GM12892 (cell line): ENCODE measurements around the gene ANKH.

ENCODE experiments used
- DNase-seq: peaks from one replicate; pipeline ENCODE4 v3.0.0; 2011; ENCODE audit not compliant: insufficient read length
- FAIRE-seq: peaks from 2 replicates; lab custom pipeline; 2011; peaks lifted over from hg19 to GRCh38; lab: Jason Lieb, UNC
- POLR2A ChIP-seq: IDR thresholded peaks from 2 replicates; pipeline ENCODE4 v1.6.1; 2011; ENCODE audit warnings: low read depth, low read length, control low read depth
- POLR2AphosphoS5 ChIP-seq: IDR thresholded peaks from 2 replicates; pipeline ENCODE4 v1.6.1; 2011; ENCODE audit warnings: low read depth, low read length, control low read depth
- TAF1 ChIP-seq: IDR thresholded peaks from 2 replicates; pipeline ENCODE4 v1.6.1; 2011; ENCODE audit warnings: low read depth, mild to moderate bottlenecking, control low read depth, low read length, borderline replicate concordance

ANKH gene

GRCh38 chr5:14760548-14761002 is 111.0 kb downstream of the ANKH start:
- TF ChIP-seq POLR2A (no peak), TAF1 (no peak), POLR2AphosphoS5 (no peak)
- FAIRE-seq (no peak), DNase-seq (no peak)

- TF ChIP-seq POLR2AphosphoS5 (no peak), TAF1 (no peak), POLR2A (no peak)
- DNase-seq = no peak
- FAIRE-seq = no peak
Measured at GRCh38 chr5:14759744-14760547, 111.6 kb downstream of the ANKH start.

- DNase-seq (no peak), FAIRE-seq (no peak)
- no peak for TF ChIP-seq TAF1
- no peak for TF ChIP-seq POLR2AphosphoS5
- no peak for TF ChIP-seq POLR2A
Measured at GRCh38 chr5:14757850-14758249, 113.7 kb downstream of the ANKH start.

DNA sequence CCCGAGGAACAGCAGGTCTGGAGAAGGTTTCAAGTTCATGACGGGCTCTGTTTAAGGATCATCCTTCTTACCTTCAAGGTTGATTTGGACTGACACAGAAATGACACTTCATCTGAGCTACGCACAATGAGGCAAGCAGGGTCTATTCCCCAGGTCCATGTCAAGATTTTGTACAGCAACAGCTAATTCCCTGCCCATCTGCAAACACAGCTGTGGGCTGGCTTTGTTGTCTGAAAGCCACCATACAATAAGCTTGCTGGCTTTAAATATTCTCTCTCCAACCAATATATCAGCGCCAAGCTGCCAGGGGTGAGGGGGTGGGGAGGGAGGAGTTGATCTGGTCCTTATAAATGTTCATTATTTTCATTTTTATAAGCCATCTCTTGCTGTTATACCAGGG is 115.1 kb downstream of the ANKH start:
- no peak for DNase-seq
- TF ChIP-seq POLR2A (no peak), TAF1 (no peak), POLR2AphosphoS5 (no peak)
- no peak for FAIRE-seq

- DNase-seq = no peak
- TF ChIP-seq POLR2AphosphoS5 = no peak
- no peak for TF ChIP-seq POLR2A
- no peak for TF ChIP-seq TAF1
- FAIRE-seq = no peak
Measured at GRCh38 chr5:14753947-14754346, 117.6 kb downstream of the ANKH start.

DNA sequence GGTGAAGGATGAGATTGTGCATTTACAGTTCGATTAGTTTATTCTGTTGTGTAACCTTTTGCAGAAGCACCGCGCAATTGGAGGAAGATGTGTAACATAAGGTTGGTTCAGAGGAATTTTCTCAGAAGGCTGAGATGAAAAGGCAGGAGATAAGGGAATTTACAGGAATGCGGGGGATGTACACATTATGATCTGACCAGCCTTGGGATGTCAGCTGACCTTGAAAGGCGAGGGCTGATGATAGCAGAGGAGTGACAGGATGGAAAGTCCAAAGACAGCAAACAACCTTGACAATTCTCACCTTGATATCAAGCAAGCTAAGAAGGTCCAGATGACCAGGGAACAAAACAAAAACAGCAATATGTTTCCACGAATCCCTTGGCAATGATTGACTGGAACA is 118.3 kb downstream of the ANKH start:
- TF ChIP-seq POLR2A (no peak), POLR2AphosphoS5 (no peak), TAF1 (no peak)
- DNase-seq = no peak
- no peak for FAIRE-seq

- DNase-seq = no peak
- TF ChIP-seq POLR2AphosphoS5 = no peak
- TF ChIP-seq POLR2A = no peak
- TF ChIP-seq TAF1 = no peak
- no peak for FAIRE-seq
Measured at GRCh38 chr5:14752497-14753071, 119.0 kb downstream of the ANKH start.

DNA sequence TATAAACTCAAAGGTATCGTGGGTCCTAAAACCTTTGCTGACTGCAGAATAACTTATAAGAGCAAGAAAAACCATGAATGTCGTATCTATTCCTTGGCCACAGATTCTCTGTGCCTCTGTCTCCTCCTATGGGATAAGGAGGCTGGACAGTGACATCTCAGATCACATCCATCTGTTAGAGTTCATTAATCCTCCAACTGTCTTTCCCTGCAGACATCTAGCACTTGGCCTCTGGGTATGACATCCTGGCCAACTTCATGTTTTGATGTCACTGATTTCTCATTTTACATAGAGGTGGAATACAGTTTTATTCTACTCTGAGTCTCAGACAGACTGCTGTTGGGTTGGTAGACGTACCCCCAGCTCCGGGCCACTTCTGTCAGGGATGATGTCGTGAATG is 120.9 kb downstream of the ANKH start:
- FAIRE-seq (no peak), DNase-seq (no peak)
- TF ChIP-seq POLR2AphosphoS5 (no peak), TAF1 (no peak), POLR2A (no peak)

DNA sequence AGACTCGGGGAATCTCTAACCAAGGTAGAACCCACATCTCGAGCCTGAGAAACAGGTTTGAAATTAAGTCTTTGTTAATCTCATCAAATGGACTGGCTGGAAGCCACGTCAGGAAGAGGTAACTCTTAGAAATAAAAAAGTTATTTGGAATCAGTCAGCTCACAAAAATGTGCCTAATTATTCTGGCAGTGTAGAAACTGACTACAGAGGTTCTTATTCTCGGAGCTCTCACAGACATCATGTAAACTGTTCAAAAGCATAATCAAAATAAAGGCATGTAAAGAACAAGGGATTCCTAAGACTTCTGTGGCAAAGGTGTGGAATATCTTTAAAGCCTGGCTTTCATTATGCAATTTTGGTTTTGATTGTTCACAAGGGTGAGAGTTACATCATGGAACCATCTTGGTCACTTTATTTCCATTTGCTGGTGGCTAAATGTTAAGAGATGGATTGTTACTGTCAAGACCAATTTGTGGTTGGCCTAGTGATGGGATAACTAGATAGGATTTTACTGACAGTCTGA is 121.9 kb downstream of the ANKH start:
- FAIRE-seq (no peak), DNase-seq (no peak)
- TF ChIP-seq TAF1 (no peak), POLR2A (no peak), POLR2AphosphoS5 (no peak)

GRCh38 chr5:14748180-14748900 is 123.2 kb downstream of the ANKH start:
- FAIRE-seq = no peak
- no peak for TF ChIP-seq TAF1
- no peak for DNase-seq

DNA sequence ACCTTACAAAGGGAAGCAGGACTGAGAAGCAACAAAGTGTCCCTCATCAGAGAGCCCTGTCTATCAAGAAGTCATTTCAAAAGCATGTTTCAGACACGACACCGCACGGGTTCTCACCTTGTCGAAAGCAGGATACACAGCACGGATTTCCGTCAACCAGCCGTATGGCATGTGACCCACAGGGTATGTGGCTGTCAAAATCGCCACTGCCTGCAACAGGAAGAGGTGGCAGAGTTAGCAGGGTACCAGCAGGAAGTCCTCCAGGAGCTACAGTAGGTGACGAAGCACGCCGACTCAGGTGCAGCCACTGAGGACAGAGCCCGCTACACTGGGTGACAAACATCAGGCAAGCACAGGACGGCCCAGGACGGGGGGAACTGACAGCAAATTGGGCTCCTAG is 125.8 kb downstream of the ANKH start:
- no peak for TF ChIP-seq POLR2A
- no peak for TF ChIP-seq POLR2AphosphoS5
- TF ChIP-seq TAF1 = no peak
- DNase-seq = no peak
- no peak for FAIRE-seq

DNA sequence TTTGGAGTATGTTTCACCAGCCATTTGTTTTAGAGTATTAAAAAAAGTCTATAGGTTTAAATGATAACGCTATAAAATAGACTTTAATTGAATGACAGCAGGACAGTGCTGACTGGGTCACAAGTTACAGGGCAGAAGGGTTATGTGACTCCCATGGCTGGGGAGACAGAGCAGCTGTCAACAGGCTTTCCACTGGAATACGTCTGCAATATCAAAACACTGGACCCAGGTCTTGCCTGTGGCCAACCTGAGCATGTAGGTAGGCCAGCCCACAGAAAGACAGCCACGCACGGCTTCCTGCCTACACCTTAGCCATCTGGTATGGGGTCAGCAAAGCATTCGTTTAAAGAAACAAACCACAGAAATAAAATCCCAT is 126.4 kb downstream of the ANKH start:
- DNase-seq = no peak
- FAIRE-seq = no peak
- no peak for TF ChIP-seq POLR2A
- no peak for TF ChIP-seq POLR2AphosphoS5
- no peak for TF ChIP-seq TAF1
